SK-N-SH (cell line): ENCODE data around the gene HSP90AA1. TPM values are rescaled to one million over a fixed set of nuclear protein-coding genes. Genes with fewer than 3 reads are reported as not detected.

Experiments used
- CTCF ChIA-PET: fragments of 300-600, 350-600 bp; formaldehyde crosslinking; extraction: SDS; loops from one replicate; lab custom pipeline; 2021; lab: Yijun Ruan, JAX
- POLR2A ChIA-PET: fragments of 350-600 bp; sonication (Branson Sonifier 250); formaldehyde crosslinking; extraction: SDS; loops from one replicate; lab custom pipeline; 2020; ENCODE audit warnings: antibody characterized with exemption, inconsistent platforms; lab: Yijun Ruan, JAX
- DNase-seq: peaks from one replicate; pipeline ENCODE4 v3.0.0; 2012
- H2AFZ ChIP-seq: fragments of 200-600 bp; sonication (generic); 2 replicates; pipeline ENCODE4 v1.8.1; 2016; ENCODE audit warnings: antibody characterized with exemption, mild to moderate bottlenecking, low read depth
- H3F3A ChIP-seq: fragments of 200-600 bp; sonication (generic); replicated peaks from 2 replicates; pipeline ENCODE3; 2016; ENCODE audit warnings: antibody characterized with exemption, mild to moderate bottlenecking; ENCODE audit not compliant: insufficient read depth
- H3K27ac ChIP-seq, 2 experiments: fragments of 200-500 bp in 1 of 2; fragments of 200-600 bp in 1 of 2; sonication (Bioruptor generic) in 1 of 2; sonication (generic), shearing (Covaris generic) in 1 of 2; 2 replicates each; pipeline versions ENCODE4 v1.5.1 to v1.6.1; 2014 to 2016; ENCODE audit warnings: low read depth in 2 of 2, inconsistent platforms in 1 of 2, low read length in 1 of 2, mild to moderate bottlenecking in 1 of 2, mixed read lengths in 1 of 2
- H3K27me3 ChIP-seq: fragments of 200-600 bp; sonication (generic), shearing (Covaris generic); 2 replicates; pipeline ENCODE4 v1.6.1; 2016; ENCODE audit warnings: mixed run types; ENCODE audit not compliant: insufficient read depth
- H3K36me3 ChIP-seq, 2 experiments: fragments of 200-500 bp in 1 of 2; fragments of 200-600 bp in 1 of 2; sonication (Bioruptor generic) in 1 of 2; sonication (generic) in 1 of 2; replicated peaks in 1 of 2; 2 replicates each; pipeline versions ENCODE3 to v1.5.1; 2014 to 2016; ENCODE audit warnings: low read length in 1 of 2, mild to moderate bottlenecking in 1 of 2; ENCODE audit not compliant: insufficient read depth in 2 of 2, control insufficient read depth in 1 of 2
- H3K4me1 ChIP-seq, 2 experiments: fragments of 200-500 bp in 1 of 2; fragments of 200-600 bp in 1 of 2; sonication (Bioruptor generic) in 1 of 2; sonication (generic), shearing (Covaris generic) in 1 of 2; 2 replicates each; pipeline versions ENCODE4 v1.5.1 to v1.6.1; 2014 to 2016; ENCODE audit warnings: low read depth in 1 of 2, low read length in 1 of 2, mixed run types in 1 of 2; ENCODE audit not compliant: insufficient read depth in 2 of 2, control insufficient read depth in 1 of 2
- H3K4me2 ChIP-seq: fragments of 200-600 bp; sonication (generic), shearing (Covaris generic); 2 replicates; pipeline ENCODE4 v1.6.1; 2017; ENCODE audit warnings: mixed run types
- H3K4me3 ChIP-seq, 2 experiments: fragments of 200-500 bp in 1 of 2; fragments of 200-600 bp in 1 of 2; sonication (Bioruptor generic) in 1 of 2; sonication (generic), shearing (Covaris generic) in 1 of 2; 2 replicates each; pipeline versions ENCODE4 v1.5.1 to v1.8.1; 2014 to 2016; ENCODE audit warnings: low read depth in 2 of 2, inconsistent platforms in 1 of 2, low read length in 1 of 2, mild to moderate bottlenecking in 1 of 2, mixed read lengths in 1 of 2, moderate library complexity in 1 of 2
- H3K79me2 ChIP-seq: fragments of 200-600 bp; sonication (generic); 2 replicates; pipeline ENCODE4 v1.8.1; 2017; ENCODE audit warnings: mild to moderate bottlenecking; ENCODE audit not compliant: insufficient read depth
- H3K9ac ChIP-seq: fragments of 200-600 bp; sonication (generic); 2 replicates; pipeline ENCODE4 v1.6.1; 2017; ENCODE audit warnings: mixed run types
- H3K9me2 ChIP-seq: fragments of 200-600 bp; sonication (generic); 2 replicates; pipeline ENCODE4 v1.6.1; 2017; ENCODE audit warnings: mixed run types
- H3K9me3 ChIP-seq: fragments of 200-600 bp; sonication (generic); 2 replicates; pipeline ENCODE4 v1.6.1; 2017; ENCODE audit warnings: mixed run types, mild to moderate bottlenecking, moderate library complexity
- H4K20me1 ChIP-seq: fragments of 200-600 bp; sonication (generic); 2 replicates; pipeline ENCODE4 v1.6.1; 2017; ENCODE audit warnings: mild to moderate bottlenecking, mixed run types; ENCODE audit not compliant: insufficient read depth
- CHD2 ChIP-seq: fragments of 150-350 bp; IDR thresholded peaks from 2 replicates; pipeline ENCODE4 v1.6.1; 2018; ENCODE audit warnings: low read length; ENCODE audit not compliant: partially characterized antibody
- ELF1 ChIP-seq: IDR thresholded peaks from 2 replicates; pipeline ENCODE4 v1.4.0; 2012
- EP300 ChIP-seq, 2 experiments: IDR thresholded peaks; 2 replicates each; pipeline versions ENCODE4 v1.4.0 to v1.6.1; 2012; ENCODE audit warnings: borderline replicate concordance in 1 of 2, low read depth in 1 of 2, low read length in 1 of 2
- FOSL2 ChIP-seq: IDR thresholded peaks from 2 replicates; pipeline ENCODE4 v1.4.0; 2012; ENCODE audit warnings: low read depth, mild to moderate bottlenecking, moderate library complexity, borderline replicate concordance
- FOXJ3 ChIP-seq: sonication (generic); formaldehyde crosslinking; IDR thresholded peaks from 2 replicates; pipeline ENCODE4 v1.5.1; 2020; ENCODE audit warnings: mild to moderate bottlenecking, missing genetic modification reagents
- GABPA ChIP-seq: IDR thresholded peaks from 2 replicates; pipeline ENCODE4 v1.4.0; 2012; ENCODE audit warnings: low read depth, mild to moderate bottlenecking
- JUND ChIP-seq: IDR thresholded peaks from 2 replicates; pipeline ENCODE4 v1.4.0; 2012
- NFIC ChIP-seq: IDR thresholded peaks from 2 replicates; pipeline ENCODE4 v1.4.0; 2012; ENCODE audit warnings: borderline replicate concordance
- POLR2AphosphoS5 ChIP-seq: IDR thresholded peaks from 2 replicates; pipeline ENCODE4 v1.6.1; 2012; ENCODE audit warnings: low read depth, low read length
- RAD21 ChIP-seq: IDR thresholded peaks from 2 replicates; pipeline ENCODE4 v1.6.1; 2012; ENCODE audit warnings: mild to moderate bottlenecking, low read length
- RXRA ChIP-seq: IDR thresholded peaks from 2 replicates; pipeline ENCODE4 v1.4.0; 2012; ENCODE audit warnings: low read depth, mild to moderate bottlenecking, borderline replicate concordance
- SIN3A ChIP-seq: IDR thresholded peaks from 2 replicates; pipeline ENCODE4 v1.6.1; 2012; ENCODE audit warnings: low read depth, mild to moderate bottlenecking, low read length, moderate library complexity, borderline replicate concordance
- TAF1 ChIP-seq: IDR thresholded peaks from 2 replicates; pipeline ENCODE4 v1.6.1; 2012; ENCODE audit warnings: low read depth, mild to moderate bottlenecking, low read length, moderate library complexity, borderline replicate concordance
- TCF12 ChIP-seq: IDR thresholded peaks from 2 replicates; pipeline ENCODE4 v1.4.0; 2012
- TEAD4 ChIP-seq: IDR thresholded peaks from 2 replicates; pipeline ENCODE4 v1.4.0; 2012; ENCODE audit warnings: mild to moderate bottlenecking, borderline replicate concordance; ENCODE audit not compliant: insufficient read depth
- USF1 ChIP-seq: IDR thresholded peaks from 2 replicates; pipeline ENCODE4 v1.4.0; 2012; ENCODE audit warnings: low read depth, borderline replicate concordance
- YY1 ChIP-seq: IDR thresholded peaks from 2 replicates; pipeline ENCODE4 v1.4.0; 2012; ENCODE audit warnings: low read depth, mild to moderate bottlenecking
- whole genome bisulfite sequencing: methylation state at CpG from one replicate; pipeline ENCODE4 v1.1.6; 2017; ENCODE audit warnings: low lambda C conversion rate; 5-methylcytosine and 5-hydroxymethylcytosine counted together
- polyA plus RNA-seq, 3 experiments: library from polyadenylated mRNA; depleted of rRNA; stranded (reverse); fragments of >200 nt; gene quantifications; 2 replicates each; pipeline ENCODE4 v1.2.3, GENCODE V29; 2012
- TF ChIP-seq, protein P1 (sequence below): IDR thresholded peaks from 2 replicates; pipeline ENCODE4 v1.4.0; 2012; ENCODE audit warnings: low read depth, borderline replicate concordance
- TF ChIP-seq, protein P2 (sequence below): fragments of 200-600 bp; sonication (generic); IDR thresholded peaks from 2 replicates; pipeline ENCODE4 v1.6.1; 2017; ENCODE audit warnings: antibody characterized with exemption, mild to moderate bottlenecking, moderate library complexity

Gene HSP90AA1
- polyA plus RNA-seq, 1 of the 3 experiments (the other 2 are of a cell fraction): 269 TPM

DNA sequence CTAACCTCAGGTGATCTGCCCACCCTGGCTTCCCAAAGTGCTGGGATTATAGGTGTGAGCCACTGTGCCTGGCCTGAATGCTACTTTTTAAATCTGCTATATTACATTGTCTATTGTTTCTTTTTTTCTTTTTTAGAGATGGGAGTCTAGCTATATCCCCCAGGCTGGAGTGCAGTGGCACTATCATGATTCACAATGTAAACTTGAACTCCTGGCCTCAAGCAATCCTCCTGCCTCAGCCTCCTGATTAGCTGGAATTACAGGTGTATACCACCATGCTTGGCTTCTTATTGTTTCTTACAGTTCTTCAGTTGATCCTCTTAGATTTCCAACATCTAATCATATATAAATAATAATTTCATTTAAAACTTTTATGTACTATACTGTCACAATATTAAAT, 37.6 kb upstream of the HSP90AA1 start (continued):
- TF ChIP-seq, protein P1, sequence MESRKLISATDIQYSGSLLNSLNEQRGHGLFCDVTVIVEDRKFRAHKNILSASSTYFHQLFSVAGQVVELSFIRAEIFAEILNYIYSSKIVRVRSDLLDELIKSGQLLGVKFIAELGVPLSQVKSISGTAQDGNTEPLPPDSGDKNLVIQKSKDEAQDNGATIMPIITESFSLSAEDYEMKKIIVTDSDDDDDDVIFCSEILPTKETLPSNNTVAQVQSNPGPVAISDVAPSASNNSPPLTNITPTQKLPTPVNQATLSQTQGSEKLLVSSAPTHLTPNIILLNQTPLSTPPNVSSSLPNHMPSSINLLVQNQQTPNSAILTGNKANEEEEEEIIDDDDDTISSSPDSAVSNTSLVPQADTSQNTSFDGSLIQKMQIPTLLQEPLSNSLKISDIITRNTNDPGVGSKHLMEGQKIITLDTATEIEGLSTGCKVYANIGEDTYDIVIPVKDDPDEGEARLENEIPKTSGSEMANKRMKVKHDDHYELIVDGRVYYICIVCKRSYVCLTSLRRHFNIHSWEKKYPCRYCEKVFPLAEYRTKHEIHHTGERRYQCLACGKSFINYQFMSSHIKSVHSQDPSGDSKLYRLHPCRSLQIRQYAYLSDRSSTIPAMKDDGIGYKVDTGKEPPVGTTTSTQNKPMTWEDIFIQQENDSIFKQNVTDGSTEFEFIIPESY: no peak
- TF ChIP-seq TEAD4 (no peak), TAF1 (no peak), JUND (no peak), NFIC (no peak)

- 80% methylated on average over 1 of the region's 1 CpG for WGBS
- no peak overlapping the region for H3K4me2 ChIP-seq
- no peaks in the 10 kb centered on the region for H3K9me3 ChIP-seq
- no peaks in the 10 kb centered on the region for H3K9me2 ChIP-seq
- H2AFZ ChIP-seq: no peak overlapping the region
- no peaks in the 10 kb centered on the region for H4K20me1 ChIP-seq
- no peaks in the 10 kb centered on the region for H3K36me3 ChIP-seq
- H3K4me3 ChIP-seq: no peak overlapping the region
- CTCF ChIA-PET: interaction anchor here (1.5 to 1.6 kb wide), 2 partner anchors 192 to 193 kb away, joined by 3 to 4 read pairs; no protein-coding TSS in a partner anchor
- H3F3A ChIP-seq: peaks cover 6% of the 10 kb centered on the region
- no peaks in the 10 kb centered on the region for H3K4me1 ChIP-seq
- no peak for DNase-seq
- no peaks in the 10 kb centered on the region for H3K79me2 ChIP-seq
- no peak for TF ChIP-seq CHD2
- TF ChIP-seq ELF1: no peak
- no peak for TF ChIP-seq GABPA
- no peak for TF ChIP-seq FOSL2
- TF ChIP-seq USF1: no peak
- TF ChIP-seq EP300 (IDR thresholded peaks at IDR 0.05; ENCODE audit: borderline replicate concordance in 1 of 2, low read depth in 1 of 2, low read length in 1 of 2): no peak
- TF ChIP-seq, protein P1: no peak
- no peak for TF ChIP-seq POLR2AphosphoS5
- no peak for TF ChIP-seq TAF1
- TF ChIP-seq RXRA: no peak
- TF ChIP-seq, protein P2, sequence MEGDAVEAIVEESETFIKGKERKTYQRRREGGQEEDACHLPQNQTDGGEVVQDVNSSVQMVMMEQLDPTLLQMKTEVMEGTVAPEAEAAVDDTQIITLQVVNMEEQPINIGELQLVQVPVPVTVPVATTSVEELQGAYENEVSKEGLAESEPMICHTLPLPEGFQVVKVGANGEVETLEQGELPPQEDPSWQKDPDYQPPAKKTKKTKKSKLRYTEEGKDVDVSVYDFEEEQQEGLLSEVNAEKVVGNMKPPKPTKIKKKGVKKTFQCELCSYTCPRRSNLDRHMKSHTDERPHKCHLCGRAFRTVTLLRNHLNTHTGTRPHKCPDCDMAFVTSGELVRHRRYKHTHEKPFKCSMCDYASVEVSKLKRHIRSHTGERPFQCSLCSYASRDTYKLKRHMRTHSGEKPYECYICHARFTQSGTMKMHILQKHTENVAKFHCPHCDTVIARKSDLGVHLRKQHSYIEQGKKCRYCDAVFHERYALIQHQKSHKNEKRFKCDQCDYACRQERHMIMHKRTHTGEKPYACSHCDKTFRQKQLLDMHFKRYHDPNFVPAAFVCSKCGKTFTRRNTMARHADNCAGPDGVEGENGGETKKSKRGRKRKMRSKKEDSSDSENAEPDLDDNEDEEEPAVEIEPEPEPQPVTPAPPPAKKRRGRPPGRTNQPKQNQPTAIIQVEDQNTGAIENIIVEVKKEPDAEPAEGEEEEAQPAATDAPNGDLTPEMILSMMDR: no peak
- no peak for TF ChIP-seq YY1
- TF ChIP-seq SIN3A: no peak
- TF ChIP-seq RAD21: no peak
- no peak for TF ChIP-seq FOXJ3 (CRISPR knock-in tag)
- TF ChIP-seq TCF12: no peak
- TF ChIP-seq JUND: no peak
- H3K27ac ChIP-seq: no peak overlapping the region
- POLR2A ChIA-PET: no interaction called here
- H3K27me3 ChIP-seq: no peaks in the 10 kb centered on the region
- no peak overlapping the region for H3K9ac ChIP-seq
These were observed 34.7 kb upstream of the HSP90AA1 start for GRCh38 chr14:102121567-102121966.
